NCI-H446 (cell line): ENCODE results near the gene ANKS1B.

Experiments used
- DNase-seq, 2 experiments: peaks; one replicate each; lab custom pipeline; 2025; lab: John Stamatoyannopoulos, UW

The ANKS1B gene

DNA sequence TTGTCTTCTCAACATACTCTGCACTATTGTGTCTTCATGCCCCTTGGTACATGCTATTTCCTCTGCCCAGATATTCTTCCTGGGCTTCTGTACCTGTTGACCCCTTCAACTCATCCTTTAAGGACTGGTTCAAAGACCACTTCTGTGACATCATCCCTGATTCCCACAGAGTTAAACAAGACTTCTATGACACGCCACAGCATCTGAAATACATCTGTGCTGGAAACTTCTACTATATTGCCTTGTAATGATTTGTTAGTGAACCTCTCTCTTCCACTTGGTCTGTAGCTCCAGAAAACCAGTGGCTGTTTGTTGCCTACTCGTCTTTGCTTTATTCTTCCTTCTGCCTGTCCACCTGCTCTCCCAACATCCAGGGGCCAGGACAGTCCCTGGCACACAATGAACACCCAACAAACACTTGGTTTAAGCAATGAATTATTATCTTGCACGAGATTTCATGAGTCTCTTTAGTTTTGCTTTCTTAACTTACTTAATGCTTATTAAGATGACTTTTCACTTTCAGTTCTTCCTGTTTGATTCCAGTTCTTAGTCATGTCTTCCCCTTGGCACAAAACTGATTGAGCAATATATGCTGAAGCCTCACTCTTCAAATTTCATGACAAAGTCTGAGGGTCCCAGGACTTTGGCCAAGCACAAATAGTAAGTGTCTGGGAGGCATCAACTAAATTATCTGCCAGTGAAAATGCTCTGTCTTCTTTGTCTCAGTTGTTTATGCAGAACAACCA, 853.8 kb downstream of the ANKS1B start:
- peak in 1 of 2 experiments; percentile 8 for DNase-seq

DNA sequence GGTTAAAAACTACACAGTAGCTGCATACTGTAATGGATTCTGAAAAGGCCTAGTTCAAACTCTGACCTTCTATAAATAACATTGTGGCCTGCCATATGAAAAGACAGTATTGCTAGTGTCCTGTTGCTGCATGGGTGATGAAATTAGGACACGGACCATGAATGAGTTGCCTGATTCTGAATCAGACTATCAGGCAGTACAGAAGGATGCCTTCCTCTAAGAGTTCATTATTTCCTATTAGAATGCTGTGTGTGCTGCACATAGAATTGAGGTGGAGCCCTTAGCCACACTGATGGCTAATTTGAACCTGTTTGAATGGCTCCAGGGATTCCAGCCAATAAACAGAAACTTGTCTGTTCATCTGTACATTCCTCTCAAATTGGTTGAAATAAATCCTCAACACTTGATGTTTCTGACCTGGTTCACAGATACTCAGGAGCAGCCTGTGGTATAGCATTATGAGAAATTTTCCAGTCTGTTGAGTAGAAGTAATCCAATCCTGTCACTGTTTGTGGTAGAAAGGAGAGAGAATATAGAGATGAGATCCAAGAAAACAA, 856.4 kb downstream of the ANKS1B start:
- peak in 1 of 2 experiments; percentile 17 for DNase-seq

DNA sequence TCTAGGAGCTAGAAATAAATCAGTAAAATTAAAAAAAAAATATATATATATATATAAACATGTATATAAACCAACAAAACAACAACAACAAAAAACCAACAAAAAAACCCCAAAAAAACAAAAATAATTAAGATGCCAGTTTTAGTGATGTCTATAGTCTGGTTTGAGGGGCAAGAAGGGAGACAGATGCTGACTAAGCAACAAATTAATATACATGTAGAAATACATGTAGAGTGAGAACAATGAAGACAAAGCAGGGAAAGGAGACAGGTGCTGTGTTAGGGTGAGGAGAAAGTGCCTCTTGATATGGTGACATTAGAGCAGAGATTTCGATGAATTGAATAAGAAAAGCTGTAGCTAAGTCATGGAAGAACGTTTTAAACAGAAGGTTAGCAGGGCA, 861.8 kb downstream of the ANKS1B start:
- no peak for DNase-seq

DNA sequence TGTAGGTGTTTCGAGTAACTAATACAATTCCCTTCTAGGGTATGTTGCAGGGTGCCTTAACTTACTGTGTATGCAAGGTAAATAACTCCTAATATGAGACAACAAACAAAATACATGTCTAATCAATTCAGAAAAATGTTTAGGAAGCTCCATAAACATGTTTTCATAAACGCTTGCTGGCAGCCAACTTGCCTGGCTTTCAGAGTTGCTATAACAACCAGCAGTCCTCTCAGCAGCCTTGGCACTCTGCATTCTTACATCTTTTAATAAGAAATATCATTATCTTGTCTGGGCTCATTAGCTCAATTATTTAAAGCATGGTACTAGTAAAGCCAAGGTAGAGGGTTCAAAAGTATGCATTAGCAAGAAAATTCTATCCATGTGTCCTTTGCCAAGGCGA, 862.2 kb downstream of the ANKS1B start:
- DNase-seq: peak in 1 of 2 experiments; percentile 9

DNA sequence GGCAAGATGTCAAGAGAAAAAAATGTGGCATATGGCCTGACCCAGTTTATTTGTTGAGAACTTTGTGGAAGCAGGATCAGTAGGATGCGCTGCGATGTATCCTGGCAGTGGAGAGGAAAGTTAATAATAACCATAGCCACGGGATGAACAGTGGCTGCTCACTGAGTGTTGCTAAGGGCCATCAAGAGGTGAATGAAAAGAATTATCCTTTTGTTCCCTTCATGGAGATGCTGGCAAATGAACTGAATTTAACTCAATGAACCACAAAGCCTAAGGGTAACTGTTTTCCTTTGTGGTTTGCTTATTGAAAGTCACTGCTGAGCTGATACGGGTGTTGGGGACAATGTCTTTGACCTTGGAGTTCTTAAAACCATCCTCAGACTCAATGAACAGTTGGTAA, 863.2 kb downstream of the ANKS1B start:
- no peak for DNase-seq

DNA sequence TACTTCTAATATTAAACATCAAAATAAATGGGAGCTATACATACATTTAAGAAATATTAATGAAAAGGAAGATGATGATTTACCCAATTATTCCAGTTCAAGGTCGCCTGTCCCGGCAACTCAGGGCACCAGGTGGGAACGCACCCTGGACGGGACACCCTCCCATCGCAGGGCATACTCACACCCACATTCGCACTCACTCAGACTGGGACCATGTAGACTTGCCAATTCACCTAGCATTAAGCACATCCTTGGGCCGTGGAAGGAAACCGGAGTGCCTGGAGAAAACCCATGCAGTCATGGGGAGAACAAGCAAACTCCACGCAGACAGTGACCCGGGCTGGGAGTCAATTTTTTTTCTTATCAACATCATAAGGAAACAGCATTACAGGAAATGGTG, 864.8 kb downstream of the ANKS1B start:
- DNase-seq: no peak

DNA sequence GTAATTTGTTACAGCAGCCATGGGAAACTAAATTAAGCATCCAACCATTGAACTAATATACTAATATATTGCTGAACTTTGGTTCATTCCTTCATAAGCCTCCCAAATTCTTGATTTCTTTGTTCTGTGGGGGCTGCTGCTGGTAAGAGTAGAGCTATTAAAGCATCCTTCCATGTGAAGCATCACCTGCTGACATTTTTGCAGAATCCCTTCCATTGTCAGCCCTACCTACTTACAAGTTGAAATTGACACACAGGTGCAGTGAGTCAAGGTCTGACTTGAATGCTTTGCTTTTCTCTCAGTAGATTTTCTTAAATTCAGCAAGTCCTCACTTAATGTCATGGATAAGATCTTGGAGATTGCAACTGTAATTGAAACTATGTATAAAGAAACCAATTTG, 865.3 kb downstream of the ANKS1B start:
- no peak for DNase-seq

DNA sequence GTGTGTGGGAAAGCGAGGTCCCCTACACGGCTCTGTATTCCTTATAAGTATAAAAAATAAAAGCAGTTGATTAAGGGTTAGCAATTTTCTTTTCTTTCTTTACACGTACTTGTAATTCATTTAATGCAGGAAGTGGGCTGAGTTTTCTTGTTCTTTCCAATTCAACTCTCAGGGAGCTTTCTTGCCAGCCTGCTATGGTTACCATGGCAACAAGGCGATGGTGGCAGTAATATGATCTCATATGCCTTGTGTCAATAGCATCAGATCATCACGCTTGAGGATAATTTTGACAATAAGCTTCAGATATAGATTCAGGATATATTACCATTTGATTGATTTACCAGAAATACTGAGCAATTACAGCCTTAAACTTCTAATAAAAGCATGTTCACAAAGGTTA, 873.1 kb downstream of the ANKS1B start:
- DNase-seq: peak; percentile 49 to 73

DNA sequence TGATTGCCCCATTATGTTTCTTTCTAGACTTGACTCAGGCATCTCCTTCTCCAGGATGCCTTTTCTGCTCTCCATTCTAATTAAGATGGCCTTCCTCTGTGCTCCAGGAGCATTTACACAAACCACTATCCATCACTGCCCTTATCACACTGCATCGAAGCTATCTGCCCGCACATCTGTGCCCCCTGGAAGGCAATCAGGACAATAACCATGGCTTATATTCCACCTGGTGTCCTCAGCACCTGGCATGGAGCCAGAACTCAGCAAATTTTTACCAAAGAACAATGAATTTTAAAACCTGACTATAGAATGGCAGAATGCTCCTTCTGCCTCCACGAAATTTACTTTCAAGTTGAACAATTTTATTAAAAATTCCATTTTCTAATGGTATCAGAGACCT, 873.9 kb downstream of the ANKS1B start:
- DNase-seq: no peak

DNA sequence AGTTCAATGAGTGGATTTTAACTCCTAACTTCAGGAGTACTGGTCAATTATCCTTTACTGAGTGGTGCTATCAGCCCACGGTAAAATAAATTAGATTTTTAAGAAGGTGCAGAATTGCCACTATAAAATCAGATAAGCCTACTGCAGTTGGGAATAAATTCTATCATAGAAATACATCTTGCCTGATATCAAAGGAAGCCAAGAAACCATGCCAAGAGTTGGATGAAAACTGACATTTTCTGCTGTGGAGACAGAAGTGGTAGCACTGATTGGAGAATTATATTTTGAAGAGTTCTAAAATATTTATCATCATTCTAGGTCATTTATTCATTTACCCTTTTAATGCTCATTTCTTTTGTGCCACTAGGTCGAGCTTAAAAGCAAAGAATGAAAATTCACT, 874.5 kb downstream of the ANKS1B start:
- DNase-seq: peak in 1 of 2 experiments; percentile 12

DNA sequence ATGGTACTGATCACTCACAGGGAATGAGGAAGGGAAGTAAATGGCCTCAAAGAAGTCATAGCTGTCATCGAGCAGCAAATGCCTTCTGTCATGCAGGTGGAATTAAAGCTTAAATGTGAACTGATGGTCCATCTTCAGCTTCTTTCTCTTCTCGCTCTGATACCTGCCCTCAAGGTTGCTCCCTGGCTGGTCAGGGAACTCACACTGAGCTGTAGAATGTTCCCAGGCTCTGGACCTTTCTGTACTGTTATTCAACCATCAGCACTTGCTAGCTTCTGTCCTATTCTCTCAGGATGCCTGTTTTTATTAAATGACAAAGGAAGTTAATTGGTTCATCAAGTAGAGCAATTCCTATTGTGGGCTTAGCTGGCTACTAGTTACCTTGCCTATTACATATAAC, 875.8 kb downstream of the ANKS1B start:
- DNase-seq: no peak

DNA sequence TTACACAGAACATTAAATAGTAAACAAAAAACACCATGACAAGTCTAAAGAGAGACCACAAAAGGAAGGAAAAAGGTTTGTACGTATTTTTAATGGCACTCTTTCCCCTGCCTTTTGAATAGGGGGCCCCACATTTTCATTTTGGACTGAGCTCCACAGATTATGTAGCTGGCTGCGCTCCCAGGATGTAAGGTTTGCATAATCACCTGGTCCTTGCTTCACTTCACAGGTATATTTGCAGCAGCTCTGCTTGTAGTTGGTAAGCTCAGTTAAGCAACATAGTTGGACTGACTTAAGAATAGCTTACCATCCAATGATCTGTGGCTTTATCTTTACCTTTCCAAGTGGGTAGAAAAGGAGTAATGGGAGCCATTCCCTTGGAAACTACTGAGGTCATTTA, 885.0 kb downstream of the ANKS1B start:
- DNase-seq: no peak

DNA sequence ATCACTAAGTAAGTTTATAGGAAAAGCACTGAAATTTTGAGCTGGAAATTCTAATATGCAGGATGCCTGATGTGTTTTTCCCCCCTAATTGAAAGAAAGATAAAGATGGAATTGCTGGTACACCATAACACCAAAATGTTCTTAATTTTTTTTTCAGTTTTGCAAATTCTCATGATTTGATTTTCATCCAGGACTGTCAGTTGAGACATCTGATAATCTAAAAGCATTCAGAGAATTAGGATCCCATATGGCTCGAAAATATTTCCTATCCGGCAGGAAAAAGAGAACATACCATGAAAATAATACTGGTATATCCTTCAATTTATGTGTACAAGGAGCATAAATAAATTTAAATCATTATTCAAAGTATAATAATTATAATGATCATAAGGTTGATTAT, 887.6 kb downstream of the ANKS1B start:
- no peak for DNase-seq

DNA sequence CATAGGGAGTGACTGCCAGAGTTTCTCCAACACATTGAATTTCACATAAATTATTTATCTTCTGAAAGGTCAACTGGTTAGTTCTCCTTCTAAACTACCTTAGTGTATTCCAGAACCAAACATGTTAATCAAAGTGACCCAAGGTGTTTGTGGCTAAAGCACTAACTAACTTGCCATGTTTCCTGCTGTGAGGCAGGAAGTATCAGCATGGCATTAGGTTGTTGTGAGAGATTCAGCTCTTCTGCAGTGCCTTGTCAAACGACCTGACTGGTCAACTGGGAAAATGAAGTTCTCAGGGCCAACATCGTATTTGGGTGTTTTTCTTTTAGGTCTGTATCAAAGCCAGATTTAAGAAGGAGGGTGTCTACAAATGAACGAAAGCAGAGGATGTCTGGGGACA, 891.6 kb downstream of the ANKS1B start:
- no peak for DNase-seq

DNA sequence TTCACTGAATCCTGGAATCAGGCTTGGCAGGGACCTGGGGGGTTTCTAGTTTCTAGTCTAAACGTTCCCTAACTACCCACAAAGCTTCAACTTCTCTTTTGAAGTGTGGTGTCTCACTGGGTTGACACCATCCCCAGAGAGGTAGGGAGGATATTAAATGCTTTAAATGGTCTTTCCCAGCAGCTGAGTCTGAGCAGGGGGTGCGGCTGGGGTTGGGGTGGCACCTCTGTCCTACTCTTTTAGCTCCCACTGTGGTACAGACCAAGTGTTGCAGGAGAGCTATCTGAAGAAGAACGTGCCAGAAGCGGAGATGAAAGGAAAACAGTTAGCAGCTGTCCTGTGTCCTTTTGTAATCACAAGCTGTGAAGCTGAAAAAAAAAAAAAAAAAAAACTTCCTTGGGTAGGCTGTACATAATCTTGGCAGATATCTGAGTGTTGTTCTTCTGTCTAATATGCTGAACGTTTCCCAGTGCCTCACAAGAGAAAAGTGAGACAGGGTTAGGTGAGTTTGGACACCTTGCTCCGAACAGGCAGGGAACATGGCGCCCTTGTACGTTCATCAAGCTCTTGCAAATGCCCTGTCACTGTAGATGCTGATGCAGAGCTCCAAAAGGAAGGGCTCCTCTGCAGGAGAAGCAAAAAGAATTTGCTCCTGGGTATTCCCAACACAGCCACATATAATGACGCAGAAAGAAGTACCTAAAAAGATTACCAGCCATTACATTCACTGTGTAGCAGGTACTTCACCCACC, 892.5 kb downstream of the ANKS1B start:
- peak in 1 of 2 experiments; percentile 18 for DNase-seq

DNA sequence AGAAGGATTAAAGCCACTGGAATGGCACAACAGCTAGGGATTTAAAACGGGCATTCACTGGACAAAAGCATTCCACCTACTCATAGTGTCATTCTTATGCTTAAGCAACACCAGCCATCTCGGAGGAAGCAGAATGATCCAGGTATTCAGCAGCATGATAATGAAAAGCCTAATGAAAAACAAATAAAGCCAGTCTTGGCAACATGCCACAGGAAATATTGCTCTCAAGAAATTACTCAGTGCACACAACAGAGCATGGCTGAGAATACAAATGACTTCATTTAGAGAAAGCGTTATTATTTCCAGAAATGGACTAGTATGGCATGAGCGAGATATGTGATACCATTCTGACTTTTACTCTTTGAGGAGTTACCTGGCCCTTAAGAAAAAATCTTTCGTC, 897.5 kb downstream of the ANKS1B start:
- DNase-seq: peak in 1 of 2 experiments; percentile 35

DNA sequence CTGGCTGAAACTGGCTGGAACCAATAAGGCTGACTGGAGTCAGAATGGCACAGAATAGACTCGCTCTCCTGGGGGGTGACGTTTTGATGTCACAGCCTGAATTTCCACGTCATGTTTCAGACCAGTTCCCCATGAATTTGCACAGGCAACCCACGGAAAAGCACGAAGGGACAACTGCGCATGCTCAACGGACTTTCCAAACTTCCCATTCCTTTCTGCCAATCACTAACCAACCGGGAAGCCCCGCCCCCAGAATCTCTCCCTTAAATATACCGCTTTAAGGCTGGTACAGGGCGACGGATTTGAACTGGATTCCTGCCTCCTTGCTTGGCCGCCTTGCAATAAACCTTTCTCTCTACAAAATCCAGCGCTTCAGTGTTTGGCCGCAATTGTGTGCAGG, 904.9 kb downstream of the ANKS1B start:
- DNase-seq: no peak

DNA sequence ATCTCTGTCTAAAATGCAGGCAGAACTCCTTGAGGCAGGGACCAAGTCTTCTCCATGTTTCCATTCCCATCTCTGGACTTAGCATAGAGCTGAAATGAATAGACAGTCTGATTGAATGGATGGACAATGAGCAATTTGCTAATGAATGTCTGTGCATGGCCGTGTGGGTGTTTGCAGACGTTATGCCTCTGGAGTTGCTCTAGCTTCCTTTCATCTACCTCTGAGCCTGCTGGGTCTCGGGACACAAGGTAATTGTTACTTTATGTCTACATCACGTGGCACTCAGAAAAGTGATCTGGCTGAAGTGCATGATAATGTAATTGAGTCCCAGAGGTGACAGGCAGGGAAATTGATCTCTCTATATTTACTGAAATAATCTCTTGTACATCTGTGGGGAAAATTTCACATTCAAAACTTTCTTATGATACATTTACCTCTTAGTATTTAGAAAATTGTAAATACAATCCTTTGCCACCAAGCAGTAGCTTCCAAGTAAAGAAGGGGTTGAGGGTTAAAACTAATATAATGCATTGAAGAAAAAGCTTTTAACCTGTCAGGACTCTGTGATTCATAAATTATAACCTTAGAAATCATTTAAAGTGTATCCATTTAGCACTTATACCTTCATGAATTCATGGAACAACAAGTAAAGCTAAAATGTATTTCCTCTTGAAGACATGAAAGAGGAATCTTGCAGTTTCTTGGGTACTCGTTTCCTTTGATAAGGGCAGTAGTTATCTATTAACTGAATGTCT, 915.6 kb downstream of the ANKS1B start:
- no peak for DNase-seq

DNA sequence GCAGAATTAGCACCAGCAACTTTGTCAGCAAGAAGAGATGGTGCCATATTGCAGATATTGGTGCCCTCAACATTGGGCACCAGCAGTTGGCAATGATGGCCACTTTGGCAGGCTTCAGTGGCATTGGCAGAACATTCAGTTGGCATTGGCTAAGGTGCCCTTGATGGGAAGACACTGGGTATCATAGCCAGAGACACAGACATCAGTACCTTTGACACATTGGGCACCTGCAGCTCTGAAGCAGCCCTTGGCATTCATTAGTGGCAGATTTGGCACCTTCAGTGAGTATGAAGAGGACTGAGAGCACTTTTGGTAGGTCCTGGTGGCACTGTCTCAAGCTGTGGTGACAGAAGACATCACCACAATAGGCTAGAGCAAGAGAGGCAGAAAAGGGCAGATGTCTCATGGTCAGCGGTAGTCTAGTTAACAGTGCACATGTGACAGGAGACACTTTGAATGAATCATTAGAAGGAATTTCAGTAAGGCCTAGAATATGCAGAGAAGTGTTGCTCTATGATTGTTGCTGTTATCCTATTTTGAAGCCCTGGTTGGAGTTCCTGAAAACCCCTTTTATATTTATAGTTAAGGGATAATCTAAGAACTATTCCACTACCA, 917.5 kb downstream of the ANKS1B start:
- peak in 1 of 2 experiments; percentile 55 for DNase-seq

DNA sequence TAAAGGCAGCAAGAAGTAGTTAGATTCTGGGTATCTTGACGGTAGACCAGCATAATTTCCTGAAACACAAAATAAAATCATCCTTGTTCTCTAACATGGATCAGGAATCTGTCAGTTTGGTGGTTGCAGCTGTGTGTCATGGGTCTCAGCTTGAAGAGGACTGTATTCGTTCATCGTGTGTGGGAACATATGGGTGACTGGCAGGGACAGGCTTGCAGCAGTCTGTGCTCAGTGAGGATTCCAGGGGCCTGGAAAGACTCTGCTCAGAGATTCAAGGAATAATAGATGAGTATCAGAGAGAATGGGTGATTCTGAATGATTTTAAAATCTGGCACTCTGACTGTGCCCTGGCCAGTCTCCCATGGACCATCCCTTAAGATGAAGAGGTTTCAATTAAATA, 918.0 kb downstream of the ANKS1B start:
- DNase-seq: peak in 1 of 2 experiments; percentile 49

DNA sequence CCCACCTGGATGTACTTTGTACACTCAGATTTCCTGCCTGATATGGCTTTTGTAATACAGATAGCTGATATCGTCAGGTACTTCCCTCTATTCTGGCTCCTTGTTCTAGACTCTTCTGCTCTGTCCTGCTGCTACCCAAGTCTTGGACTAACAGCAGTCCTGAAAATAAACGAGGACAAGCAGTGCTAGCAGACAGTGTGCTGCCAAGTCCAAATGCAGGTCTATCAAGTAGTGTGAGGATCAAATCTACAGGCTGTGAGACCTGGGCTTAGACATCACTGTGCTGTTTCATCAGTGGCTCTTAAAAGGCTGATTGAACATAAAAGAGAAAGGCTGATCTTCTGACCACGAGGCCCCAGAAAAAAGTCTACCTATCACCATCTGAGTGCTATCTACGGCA, 921.6 kb downstream of the ANKS1B start:
- DNase-seq: no peak
